AG04449 (cell line): ENCODE data around the gene TMC1.

ENCODE experiments used
- CTCF ChIA-PET: fragments of 350-600 bp; formaldehyde crosslinking; extraction: SDS; loops from one replicate; lab custom pipeline; 2021; ENCODE audit warnings: antibody characterized with exemption; lab: Yijun Ruan, JAX
- POLR2A ChIA-PET: fragments of 400-600, 350-600 bp; formaldehyde crosslinking; extraction: SDS; loops from one replicate; lab custom pipeline; 2020; ENCODE audit warnings: antibody characterized with exemption, inconsistent platforms; lab: Yijun Ruan, JAX
- DNase-seq: peaks from one replicate; pipeline ENCODE4 v3.0.0-alpha.2; 2010; ENCODE audit warnings: low read depth, low spot score
- H3K4me3 ChIP-seq: 2 replicates; pipeline ENCODE4 v1.5.1; 2011; ENCODE audit warnings: low read depth, mild to moderate bottlenecking, control low read depth, low read length
- TF ChIP-seq, protein P1 (sequence below): IDR thresholded peaks from one replicate; pipeline ENCODE4 v1.5.1; 2011; ENCODE audit warnings: mild to moderate bottlenecking, moderate library complexity, low read length, control low read depth, inconsistent platforms; ENCODE audit not compliant: insufficient read depth; ENCODE audit errors: missing control alignments

TMC1 gene

DNA sequence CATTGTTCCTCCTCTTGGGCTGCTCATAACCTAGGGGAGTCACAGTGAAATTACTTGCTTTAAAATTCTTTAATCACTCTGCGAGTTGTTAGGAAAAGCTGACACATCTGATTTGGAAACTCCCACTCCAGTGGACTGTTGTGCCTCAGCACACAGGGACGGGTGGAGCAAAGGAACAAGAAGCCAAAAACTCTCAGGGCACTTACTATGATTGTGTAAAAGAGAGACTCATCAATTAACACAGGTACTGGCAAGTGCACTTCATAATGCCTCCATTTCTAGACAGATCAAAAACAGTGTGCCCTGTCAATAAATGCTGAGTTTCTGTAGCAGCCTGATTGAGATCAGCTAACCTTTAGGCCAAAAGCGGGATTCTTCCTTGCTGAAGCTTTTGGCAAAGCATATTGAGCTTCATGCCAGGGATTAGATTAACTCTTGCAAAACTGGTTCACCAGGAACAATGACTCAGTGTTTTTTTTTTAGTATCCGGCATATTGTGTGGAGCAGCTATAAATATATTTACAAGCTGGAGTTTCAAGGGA lies 55.9 kb downstream of the TMC1 start:
- H3K4me3 ChIP-seq: no peak overlapping the region
- POLR2A ChIA-PET: interaction anchor here (0.7 to 1.4 kb wide), 3 partner anchors 11 to 212 kb away, joined by 3 to 14 read pairs (median 6); partner anchors contain the start of gene ZFAND5
- CTCF ChIA-PET: interaction anchor here (0.9 to 10.0 kb wide), 5 partner anchors 9 to 285 kb away, joined by 4 to 86 read pairs (median 5); partner anchors contain the start of gene ZFAND5
- TF ChIP-seq, protein P1, sequence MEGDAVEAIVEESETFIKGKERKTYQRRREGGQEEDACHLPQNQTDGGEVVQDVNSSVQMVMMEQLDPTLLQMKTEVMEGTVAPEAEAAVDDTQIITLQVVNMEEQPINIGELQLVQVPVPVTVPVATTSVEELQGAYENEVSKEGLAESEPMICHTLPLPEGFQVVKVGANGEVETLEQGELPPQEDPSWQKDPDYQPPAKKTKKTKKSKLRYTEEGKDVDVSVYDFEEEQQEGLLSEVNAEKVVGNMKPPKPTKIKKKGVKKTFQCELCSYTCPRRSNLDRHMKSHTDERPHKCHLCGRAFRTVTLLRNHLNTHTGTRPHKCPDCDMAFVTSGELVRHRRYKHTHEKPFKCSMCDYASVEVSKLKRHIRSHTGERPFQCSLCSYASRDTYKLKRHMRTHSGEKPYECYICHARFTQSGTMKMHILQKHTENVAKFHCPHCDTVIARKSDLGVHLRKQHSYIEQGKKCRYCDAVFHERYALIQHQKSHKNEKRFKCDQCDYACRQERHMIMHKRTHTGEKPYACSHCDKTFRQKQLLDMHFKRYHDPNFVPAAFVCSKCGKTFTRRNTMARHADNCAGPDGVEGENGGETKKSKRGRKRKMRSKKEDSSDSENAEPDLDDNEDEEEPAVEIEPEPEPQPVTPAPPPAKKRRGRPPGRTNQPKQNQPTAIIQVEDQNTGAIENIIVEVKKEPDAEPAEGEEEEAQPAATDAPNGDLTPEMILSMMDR: no peak
- DNase-seq: no peak

- DNase-seq: no peak
- ChIA-PET CTCF (interaction anchor here (1.0 to 10.0 kb wide), 2 partner anchors 10 to 13 kb away, joined by 4 to 86 read pairs; no protein-coding TSS in a partner anchor), POLR2A (interaction anchor here (2.4 kb wide), 1 partner anchor 214 kb away, joined by 8 read pairs; the partner anchor contains the start of gene ZFAND5)
- TF ChIP-seq, protein P1: no peak
- H3K4me3 ChIP-seq: no peak overlapping the region
Observed at GRCh38 chr9:72579190-72579589, 57.8 kb downstream of the TMC1 start.

DNA sequence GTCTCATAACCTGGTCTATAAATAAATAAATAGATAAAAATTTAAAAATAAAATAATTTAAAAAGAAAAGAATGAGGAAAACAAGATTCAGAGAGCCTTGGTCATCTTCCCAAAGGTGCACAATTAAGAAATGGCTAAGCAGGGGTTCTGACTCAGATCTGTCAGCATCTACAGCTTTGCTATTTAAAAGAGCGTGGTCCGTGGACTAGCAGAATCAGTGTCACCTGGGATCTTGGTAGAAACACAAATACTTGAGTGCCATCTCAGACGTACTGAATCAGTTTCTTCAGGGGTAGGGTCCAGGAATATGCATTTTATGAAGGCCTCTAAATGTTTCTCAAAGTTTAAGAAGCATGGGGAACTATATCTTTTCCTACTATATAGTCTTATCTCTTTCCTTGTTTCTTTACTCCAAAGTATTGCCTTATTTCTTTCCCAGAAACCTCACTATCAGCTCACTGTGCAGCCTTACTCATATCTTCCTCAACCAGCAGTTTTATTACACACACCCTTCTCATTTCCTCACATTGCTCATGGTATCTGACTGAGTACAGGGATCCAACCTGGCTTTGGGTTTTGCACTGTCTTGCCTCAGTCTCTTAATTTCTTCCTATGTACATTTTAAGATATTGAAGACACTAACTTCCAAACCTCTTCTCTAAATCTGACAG lies 58.6 kb downstream of the TMC1 start:
- TF ChIP-seq, protein P1: no peak
- H3K4me3 ChIP-seq: no peak overlapping the region
- CTCF ChIA-PET: interaction anchor here (0.8 to 10.0 kb wide), 2 partner anchors 12 to 145 kb away, joined by 3 to 86 read pairs; no protein-coding TSS in a partner anchor
- DNase-seq: no peak
- POLR2A ChIA-PET: interaction anchor here (1.0 to 2.4 kb wide), 2 partner anchors 215 to 218 kb away, joined by 4 to 8 read pairs; partner anchors contain the start of gene ZFAND5

GRCh38 chr9:72581694-72582093 lies 60.3 kb downstream of the TMC1 start:
- no peak for DNase-seq
- TF ChIP-seq, protein P1: no peak
- POLR2A ChIA-PET: interaction anchor here (0.9 to 2.4 kb wide), 2 partner anchors 27 to 216 kb away, joined by 5 to 8 read pairs; partner anchors contain the start of gene ZFAND5
- H3K4me3 ChIP-seq: no peak overlapping the region
- CTCF ChIA-PET: interaction anchor here (10.0 kb wide), 1 partner anchor 10 kb away, joined by 86 read pairs; no protein-coding TSS in a partner anchor

- POLR2A ChIA-PET: interaction anchor here (0.8 to 1.5 kb wide), 3 partner anchors 11 to 218 kb away, joined by 3 to 9 read pairs (median 5); partner anchors contain the start of gene ZFAND5
- TF ChIP-seq, protein P1: no peak
- no peak for DNase-seq
- CTCF ChIA-PET: interaction anchor here (0.9 to 10.0 kb wide), 4 partner anchors 8 to 213 kb away, joined by 3 to 86 read pairs (median 4); no protein-coding TSS in a partner anchor
- H3K4me3 ChIP-seq: no peak overlapping the region
Observed at GRCh38 chr9:72583370-72583769, 62.0 kb downstream of the TMC1 start.
